ENCODE data around the gene SH3BP2.

The SH3BP2 gene

DNA sequence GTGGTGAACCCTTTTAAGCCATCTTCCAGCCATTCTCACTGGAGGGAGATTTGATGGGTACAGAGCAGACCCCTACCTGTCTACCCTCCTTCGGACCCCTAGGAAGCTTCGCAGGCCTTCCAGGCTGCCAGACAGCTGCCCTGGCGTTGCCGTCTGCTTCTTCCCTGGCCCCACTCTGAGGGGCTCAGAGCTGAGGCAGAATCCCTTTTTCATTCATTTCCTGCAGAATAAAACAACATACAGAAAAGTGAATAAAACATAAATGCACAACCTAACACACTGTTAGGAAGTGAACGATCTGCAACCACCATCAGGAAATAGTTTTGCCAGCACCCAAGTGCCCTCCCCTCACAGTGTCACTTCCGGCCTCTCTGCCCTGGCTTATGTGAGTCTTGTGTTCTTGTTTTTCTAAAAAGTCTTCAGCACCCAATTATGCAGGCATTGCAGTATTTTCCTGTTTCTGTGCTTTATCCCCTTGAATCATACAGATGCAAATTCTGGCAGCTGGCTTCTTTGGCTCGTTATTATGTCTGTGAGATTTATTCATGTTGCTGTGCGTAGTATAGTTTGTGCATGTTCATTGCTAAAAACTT lies 45.1 kb downstream of the SH3BP2 start (continued):
- TF ChIP-seq ZNF565 (CRISPR knock-in tag; conservative IDR thresholded peaks at IDR 0.05; ENCODE audit: low read depth) (no peak), GLIS3 (CRISPR knock-in tag; IDR thresholded peaks at IDR 0.05) (no peak), ISL1 (CRISPR knock-in tag; IDR thresholded peaks at IDR 0.05) (no peak), ZFP3 (CRISPR knock-in tag; IDR thresholded peaks at IDR 0.05) (no peak), TOX (CRISPR knock-in tag; IDR thresholded peaks at IDR 0.05; ENCODE audit: borderline replicate concordance) (no peak), ESRRG (CRISPR knock-in tag; IDR thresholded peaks at IDR 0.05) (no peak), SNAI2 (CRISPR knock-in tag; IDR thresholded peaks at IDR 0.05) (no peak)
- TF ChIP-seq, protein P1, sequence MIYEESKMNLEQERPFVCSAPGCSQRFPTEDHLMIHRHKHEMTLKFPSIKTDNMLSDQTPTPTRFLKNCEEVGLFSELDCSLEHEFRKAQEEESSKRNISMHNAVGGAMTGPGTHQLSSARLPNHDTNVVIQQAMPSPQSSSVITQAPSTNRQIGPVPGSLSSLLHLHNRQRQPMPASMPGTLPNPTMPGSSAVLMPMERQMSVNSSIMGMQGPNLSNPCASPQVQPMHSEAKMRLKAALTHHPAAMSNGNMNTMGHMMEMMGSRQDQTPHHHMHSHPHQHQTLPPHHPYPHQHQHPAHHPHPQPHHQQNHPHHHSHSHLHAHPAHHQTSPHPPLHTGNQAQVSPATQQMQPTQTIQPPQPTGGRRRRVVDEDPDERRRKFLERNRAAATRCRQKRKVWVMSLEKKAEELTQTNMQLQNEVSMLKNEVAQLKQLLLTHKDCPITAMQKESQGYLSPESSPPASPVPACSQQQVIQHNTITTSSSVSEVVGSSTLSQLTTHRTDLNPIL (CRISPR knock-in tag; IDR thresholded peaks at IDR 0.05; ENCODE audit: low read depth): no peak

DNA sequence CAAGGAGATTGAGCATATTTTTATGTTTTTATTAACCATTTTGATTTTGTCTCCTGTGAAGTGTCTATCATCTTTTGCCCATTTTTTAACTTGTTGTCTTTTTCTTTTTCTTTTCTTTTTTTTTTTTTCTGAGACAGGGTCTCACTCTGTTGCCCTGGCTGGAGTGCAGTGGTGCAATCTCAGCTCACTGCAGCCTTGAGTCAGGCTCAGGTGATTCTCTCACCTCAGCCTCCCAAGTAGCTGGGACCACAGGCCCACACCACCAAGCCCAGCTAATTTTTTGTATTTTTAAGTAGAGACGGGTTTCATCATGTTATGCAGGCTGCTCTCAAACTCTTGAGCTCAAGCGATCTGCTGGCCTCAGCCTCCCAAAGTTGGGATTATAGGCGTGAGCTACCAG lies 46.2 kb downstream of the SH3BP2 start:
- ATAC-seq: no peak
- TF ChIP-seq, protein P2, sequence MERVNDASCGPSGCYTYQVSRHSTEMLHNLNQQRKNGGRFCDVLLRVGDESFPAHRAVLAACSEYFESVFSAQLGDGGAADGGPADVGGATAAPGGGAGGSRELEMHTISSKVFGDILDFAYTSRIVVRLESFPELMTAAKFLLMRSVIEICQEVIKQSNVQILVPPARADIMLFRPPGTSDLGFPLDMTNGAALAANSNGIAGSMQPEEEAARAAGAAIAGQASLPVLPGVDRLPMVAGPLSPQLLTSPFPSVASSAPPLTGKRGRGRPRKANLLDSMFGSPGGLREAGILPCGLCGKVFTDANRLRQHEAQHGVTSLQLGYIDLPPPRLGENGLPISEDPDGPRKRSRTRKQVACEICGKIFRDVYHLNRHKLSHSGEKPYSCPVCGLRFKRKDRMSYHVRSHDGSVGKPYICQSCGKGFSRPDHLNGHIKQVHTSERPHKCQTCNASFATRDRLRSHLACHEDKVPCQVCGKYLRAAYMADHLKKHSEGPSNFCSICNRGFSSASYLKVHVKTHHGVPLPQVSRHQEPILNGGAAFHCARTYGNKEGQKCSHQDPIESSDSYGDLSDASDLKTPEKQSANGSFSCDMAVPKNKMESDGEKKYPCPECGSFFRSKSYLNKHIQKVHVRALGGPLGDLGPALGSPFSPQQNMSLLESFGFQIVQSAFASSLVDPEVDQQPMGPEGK (CRISPR knock-in tag; IDR thresholded peaks at IDR 0.05; ENCODE audit: borderline replicate concordance): no peak
- no peak for TF ChIP-seq TCF4 (CRISPR knock-in tag; IDR thresholded peaks at IDR 0.05; ENCODE audit: borderline replicate concordance)
- TF ChIP-seq ZNF565 (CRISPR knock-in tag; conservative IDR thresholded peaks at IDR 0.05; ENCODE audit: low read depth): no peak
- TF ChIP-seq ZFP3 (CRISPR knock-in tag; IDR thresholded peaks at IDR 0.05): no peak
- TF ChIP-seq RARB (CRISPR knock-in tag; IDR thresholded peaks at IDR 0.05): no peak

DNA sequence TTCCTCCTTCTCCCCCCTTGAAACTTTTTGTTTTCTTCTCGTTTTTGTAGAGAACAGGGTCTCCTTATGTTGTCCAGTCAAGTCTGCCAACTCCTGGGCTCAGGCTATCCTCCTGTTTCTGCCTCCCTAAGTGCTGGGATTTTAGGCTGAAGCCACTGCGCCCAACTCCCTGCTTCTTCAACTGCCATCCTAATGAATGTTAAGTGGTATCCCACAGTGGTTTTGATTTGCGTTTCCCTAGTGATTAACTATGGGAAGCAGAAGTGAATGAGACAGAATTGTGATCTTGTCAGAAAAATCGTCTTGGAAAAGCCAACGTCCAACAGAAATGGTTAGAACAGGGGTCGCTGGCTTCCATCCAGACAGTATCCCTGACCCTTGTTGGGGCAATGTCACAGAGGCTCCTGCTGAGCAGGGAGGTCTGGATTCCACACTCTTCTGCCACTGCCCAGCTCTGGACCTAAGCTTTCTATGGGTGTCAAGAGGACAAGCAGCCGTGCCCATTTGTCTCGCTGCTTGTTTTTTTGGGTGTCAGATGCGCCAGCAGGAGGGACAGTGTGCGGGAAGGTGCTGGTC lies 49.9 kb downstream of the SH3BP2 start:
- TF ChIP-seq PPARA (CRISPR knock-in tag; IDR thresholded peaks at IDR 0.05; ENCODE audit: borderline replicate concordance): no peak
- TF ChIP-seq, protein P3, sequence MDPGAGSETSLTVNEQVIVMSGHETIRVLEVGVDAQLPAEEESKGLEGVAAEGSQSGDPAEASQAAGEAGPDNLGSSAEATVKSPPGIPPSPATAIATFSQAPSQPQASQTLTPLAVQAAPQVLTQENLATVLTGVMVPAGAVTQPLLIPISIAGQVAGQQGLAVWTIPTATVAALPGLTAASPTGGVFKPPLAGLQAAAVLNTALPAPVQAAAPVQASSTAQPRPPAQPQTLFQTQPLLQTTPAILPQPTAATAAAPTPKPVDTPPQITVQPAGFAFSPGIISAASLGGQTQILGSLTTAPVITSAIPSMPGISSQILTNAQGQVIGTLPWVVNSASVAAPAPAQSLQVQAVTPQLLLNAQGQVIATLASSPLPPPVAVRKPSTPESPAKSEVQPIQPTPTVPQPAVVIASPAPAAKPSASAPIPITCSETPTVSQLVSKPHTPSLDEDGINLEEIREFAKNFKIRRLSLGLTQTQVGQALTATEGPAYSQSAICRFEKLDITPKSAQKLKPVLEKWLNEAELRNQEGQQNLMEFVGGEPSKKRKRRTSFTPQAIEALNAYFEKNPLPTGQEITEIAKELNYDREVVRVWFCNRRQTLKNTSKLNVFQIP (CRISPR knock-in tag; IDR thresholded peaks at IDR 0.05; ENCODE audit: borderline replicate concordance, low read depth): no peak
- no peak for TF ChIP-seq ZNF565 (CRISPR knock-in tag; conservative IDR thresholded peaks at IDR 0.05; ENCODE audit: low read depth)
- TF ChIP-seq TOX (CRISPR knock-in tag; IDR thresholded peaks at IDR 0.05; ENCODE audit: borderline replicate concordance): no peak
- TF ChIP-seq OSR1 (CRISPR knock-in tag; IDR thresholded peaks at IDR 0.05): no peak
- TF ChIP-seq, protein P1 (CRISPR knock-in tag; IDR thresholded peaks at IDR 0.05; ENCODE audit: low read depth): no peak
- no peak for TF ChIP-seq ZFP30 (CRISPR knock-in tag; IDR thresholded peaks at IDR 0.05)
- TF ChIP-seq RARB (CRISPR knock-in tag; IDR thresholded peaks at IDR 0.05): no peak
- no peak for TF ChIP-seq ARNTL (CRISPR knock-in tag; IDR thresholded peaks at IDR 0.05; ENCODE audit: borderline replicate concordance, low read depth)
- TF ChIP-seq GLIS3 (CRISPR knock-in tag; IDR thresholded peaks at IDR 0.05): no peak
- no peak for TF ChIP-seq ZNF70 (CRISPR knock-in tag; IDR thresholded peaks at IDR 0.05)
- TF ChIP-seq, protein P4, sequence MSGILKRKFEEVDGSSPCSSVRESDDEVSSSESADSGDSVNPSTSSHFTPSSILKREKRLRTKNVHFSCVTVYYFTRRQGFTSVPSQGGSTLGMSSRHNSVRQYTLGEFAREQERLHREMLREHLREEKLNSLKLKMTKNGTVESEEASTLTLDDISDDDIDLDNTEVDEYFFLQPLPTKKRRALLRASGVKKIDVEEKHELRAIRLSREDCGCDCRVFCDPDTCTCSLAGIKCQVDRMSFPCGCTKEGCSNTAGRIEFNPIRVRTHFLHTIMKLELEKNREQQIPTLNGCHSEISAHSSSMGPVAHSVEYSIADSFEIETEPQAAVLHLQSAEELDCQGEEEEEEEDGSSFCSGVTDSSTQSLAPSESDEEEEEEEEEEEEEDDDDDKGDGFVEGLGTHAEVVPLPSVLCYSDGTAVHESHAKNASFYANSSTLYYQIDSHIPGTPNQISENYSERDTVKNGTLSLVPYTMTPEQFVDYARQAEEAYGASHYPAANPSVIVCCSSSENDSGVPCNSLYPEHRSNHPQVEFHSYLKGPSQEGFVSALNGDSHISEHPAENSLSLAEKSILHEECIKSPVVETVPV (CRISPR knock-in tag; IDR thresholded peaks at IDR 0.05): no peak
- no peak for TF ChIP-seq SNAI2 (CRISPR knock-in tag; IDR thresholded peaks at IDR 0.05)
- TF ChIP-seq TCF4 (CRISPR knock-in tag; IDR thresholded peaks at IDR 0.05; ENCODE audit: borderline replicate concordance): no peak
- TF ChIP-seq, protein P2 (CRISPR knock-in tag; IDR thresholded peaks at IDR 0.05; ENCODE audit: borderline replicate concordance): no peak
- peak; percentile 52 for ATAC-seq

Data from SK-N-SH treated with all-trans-retinoic acid at 6 μM for 48 hours (cell line).